ENCODE data around the gene PPP1R37. TPM values are rescaled to one million over a fixed set of nuclear protein-coding genes. Genes with fewer than 3 reads are reported as not detected.

PPP1R37 gene
- total RNA-seq, 1 donor: 53.6 TPM

DNA sequence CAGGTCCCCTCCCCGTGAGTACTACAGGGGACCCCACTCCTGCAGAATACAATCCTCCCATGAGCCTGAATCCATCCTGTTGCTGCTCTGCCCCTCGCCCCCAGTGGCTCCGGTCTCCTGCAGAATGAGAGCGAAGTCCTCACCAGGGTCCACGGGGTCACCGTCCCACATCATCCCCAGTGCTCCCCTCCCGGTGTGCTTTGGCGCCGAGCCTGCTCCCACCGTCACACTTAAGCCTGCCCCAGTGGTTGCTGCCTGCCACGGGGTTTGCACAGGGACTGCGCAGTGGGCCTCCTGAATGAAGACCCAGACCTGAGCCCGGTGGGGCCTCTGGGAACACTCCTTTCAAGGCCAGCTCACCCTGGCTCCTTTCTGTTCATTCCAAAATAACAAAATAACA lies 37.3 kb downstream of the PPP1R37 start:
- Histone ChIP-seq H3K36me3 (ENCODE audit: insufficient read depth, low read length) (no peaks in the 10 kb centered on the region), H3K4me3 (ENCODE audit: insufficient read depth, low read length) (no peak overlapping the region), H3K9me3 (ENCODE audit: low read depth, low read length) (no peaks in the 10 kb centered on the region), H3K27me3 (ENCODE audit: insufficient read depth, low read length) (no peaks in the 10 kb centered on the region), H4K20me1 (ENCODE audit: insufficient read depth, low read length) (peaks cover 67% of the 10 kb centered on the region), H3K27ac (ENCODE audit: low read depth, low read length) (no peak overlapping the region), H3K79me2 (ENCODE audit: insufficient read depth, low read length) (peaks cover 91% of the 10 kb centered on the region), H3K4me1 (ENCODE audit: insufficient read depth, low read length) (peaks cover 3% of the 10 kb centered on the region), H2AFZ (ENCODE audit: low read length) (no peak overlapping the region), H3K4me2 (ENCODE audit: insufficient read depth, low read length) (no peak overlapping the region)
- no peak for TF ChIP-seq CTCF (IDR thresholded peaks at IDR 0.05; ENCODE audit: extremely low read depth, low read depth, low read length)
- DNase-seq (ENCODE audit: insufficient read length, low spot score, missing footprints): no peak

GRCh38 chr19:45130888-45131615 lies 38.1 kb downstream of the PPP1R37 start:
- Histone ChIP-seq H3K4me3 (ENCODE audit: insufficient read depth, low read length) (no peak overlapping the region), H4K20me1 (ENCODE audit: insufficient read depth, low read length) (peaks cover 59% of the 10 kb centered on the region), H2AFZ (ENCODE audit: low read length) (no peak overlapping the region), H3K9me3 (ENCODE audit: low read depth, low read length) (no peaks in the 10 kb centered on the region), H3K36me3 (ENCODE audit: insufficient read depth, low read length) (no peaks in the 10 kb centered on the region), H3K4me1 (ENCODE audit: insufficient read depth, low read length) (peaks cover 3% of the 10 kb centered on the region), H3K27me3 (ENCODE audit: insufficient read depth, low read length) (no peaks in the 10 kb centered on the region), H3K27ac (ENCODE audit: low read depth, low read length) (no peak overlapping the region), H3K79me2 (ENCODE audit: insufficient read depth, low read length) (peaks cover 89% of the 10 kb centered on the region), H3K4me2 (ENCODE audit: insufficient read depth, low read length) (no peak overlapping the region)
- TF ChIP-seq CTCF (IDR thresholded peaks at IDR 0.05; ENCODE audit: extremely low read depth, low read depth, low read length): peak; percentile 12
- peak; percentile 75 for DNase-seq (ENCODE audit: insufficient read length, low spot score, missing footprints)

DNA sequence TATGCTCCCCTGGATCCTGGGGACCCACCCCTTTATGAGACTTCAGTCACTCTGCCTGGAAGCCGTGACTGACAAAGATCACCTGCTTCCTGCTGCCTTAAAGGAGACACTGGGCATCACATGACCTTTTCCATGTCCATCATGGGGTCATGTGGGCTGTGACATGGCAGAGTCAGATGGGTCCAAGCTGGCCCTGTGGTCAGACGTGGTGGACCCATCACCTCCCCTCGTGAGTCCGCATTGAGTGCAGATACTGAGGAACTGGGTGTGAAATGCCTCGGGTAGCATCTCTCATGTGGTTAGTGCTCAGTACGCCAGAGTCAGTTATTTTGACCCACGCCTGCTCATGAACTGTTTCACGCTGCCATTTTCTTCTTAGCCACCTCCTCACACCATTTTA lies 40.7 kb downstream of the PPP1R37 start:
- Histone ChIP-seq H3K4me2 (ENCODE audit: insufficient read depth, low read length) (no peak overlapping the region), H3K4me3 (ENCODE audit: insufficient read depth, low read length) (no peak overlapping the region), H4K20me1 (ENCODE audit: insufficient read depth, low read length) (peaks cover 56% of the 10 kb centered on the region), H3K36me3 (ENCODE audit: insufficient read depth, low read length) (no peaks in the 10 kb centered on the region), H3K27ac (ENCODE audit: low read depth, low read length) (no peak overlapping the region), H3K4me1 (ENCODE audit: insufficient read depth, low read length) (peaks cover 3% of the 10 kb centered on the region), H2AFZ (ENCODE audit: low read length) (no peak overlapping the region), H3K9me3 (ENCODE audit: low read depth, low read length) (no peaks in the 10 kb centered on the region), H3K79me2 (ENCODE audit: insufficient read depth, low read length) (peaks cover 91% of the 10 kb centered on the region), H3K27me3 (ENCODE audit: insufficient read depth, low read length) (no peaks in the 10 kb centered on the region)
- peak; percentile 37 for DNase-seq (ENCODE audit: insufficient read length, low spot score, missing footprints)
- TF ChIP-seq CTCF (IDR thresholded peaks at IDR 0.05; ENCODE audit: extremely low read depth, low read depth, low read length): no peak

DNA sequence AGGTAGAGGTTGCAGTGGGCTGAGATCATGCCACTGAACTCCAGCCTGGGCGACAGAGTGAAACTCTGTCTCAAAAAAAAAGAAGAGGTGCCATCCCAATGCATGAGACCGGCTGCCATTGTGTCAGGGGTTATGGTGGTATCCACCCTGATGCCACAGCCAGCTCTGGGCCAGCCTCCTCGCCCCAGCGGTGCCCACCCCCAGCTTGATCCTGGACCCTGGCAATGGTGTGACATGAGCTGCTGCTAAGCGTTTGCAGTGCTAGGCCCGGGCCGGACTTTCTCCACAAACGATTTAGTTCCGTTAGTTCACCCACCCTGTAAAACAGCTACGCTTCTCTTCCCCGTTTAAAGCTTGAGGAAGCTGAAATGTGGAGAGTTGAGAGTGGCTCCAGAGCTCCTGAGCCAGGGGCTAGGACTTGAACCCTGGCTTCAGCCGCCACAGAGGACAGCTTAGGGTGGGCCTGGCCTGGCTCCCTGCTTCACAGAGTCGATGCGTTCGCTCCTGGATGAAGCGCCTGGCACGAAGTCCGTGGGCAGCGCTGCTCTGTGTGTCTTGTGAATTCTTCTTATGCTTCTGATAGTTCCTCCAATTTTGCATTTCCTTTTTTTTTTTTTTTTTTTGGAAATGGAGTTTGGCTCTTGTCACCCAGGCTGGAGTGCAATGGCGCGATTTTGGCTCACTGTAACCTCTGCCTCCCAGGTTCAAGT lies 42.4 kb downstream of the PPP1R37 start:
- Histone ChIP-seq H3K36me3 (ENCODE audit: insufficient read depth, low read length) (no peaks in the 10 kb centered on the region), H3K9me3 (ENCODE audit: low read depth, low read length) (no peaks in the 10 kb centered on the region), H3K4me1 (ENCODE audit: insufficient read depth, low read length) (peaks cover 3% of the 10 kb centered on the region), H2AFZ (ENCODE audit: low read length) (no peak overlapping the region), H3K4me3 (ENCODE audit: insufficient read depth, low read length) (no peak overlapping the region), H3K27me3 (ENCODE audit: insufficient read depth, low read length) (no peaks in the 10 kb centered on the region), H3K4me2 (ENCODE audit: insufficient read depth, low read length) (no peak overlapping the region), H3K79me2 (ENCODE audit: insufficient read depth, low read length) (peaks cover 86% of the 10 kb centered on the region), H3K27ac (ENCODE audit: low read depth, low read length) (no peak overlapping the region), H4K20me1 (ENCODE audit: insufficient read depth, low read length) (peaks cover 42% of the 10 kb centered on the region)
- TF ChIP-seq CTCF (IDR thresholded peaks at IDR 0.05; ENCODE audit: extremely low read depth, low read depth, low read length): no peak
- DNase-seq (ENCODE audit: insufficient read length, low spot score, missing footprints): peak; percentile 58

Data from osteoblast (primary cell).